ENCODE measurements around the gene TMEM255A.

TMEM255A gene

GRCh38 chrX:120223374-120223773 is 87.9 kb downstream of the TMEM255A start:
- no peaks in the 10 kb centered on the region for H3K36me3 Mint-ChIP-seq (ENCODE audit: low read depth)
- no peak overlapping the region for H3K4me3 Mint-ChIP-seq
- no peaks in the 10 kb centered on the region for H3K27me3 Mint-ChIP-seq
- no peaks in the 10 kb centered on the region for H3K9me3 Mint-ChIP-seq
- H3K4me1 Mint-ChIP-seq (ENCODE audit: low read depth) = peaks cover 3% of the 10 kb centered on the region
- H3K27ac Mint-ChIP-seq = no peak overlapping the region

DNA sequence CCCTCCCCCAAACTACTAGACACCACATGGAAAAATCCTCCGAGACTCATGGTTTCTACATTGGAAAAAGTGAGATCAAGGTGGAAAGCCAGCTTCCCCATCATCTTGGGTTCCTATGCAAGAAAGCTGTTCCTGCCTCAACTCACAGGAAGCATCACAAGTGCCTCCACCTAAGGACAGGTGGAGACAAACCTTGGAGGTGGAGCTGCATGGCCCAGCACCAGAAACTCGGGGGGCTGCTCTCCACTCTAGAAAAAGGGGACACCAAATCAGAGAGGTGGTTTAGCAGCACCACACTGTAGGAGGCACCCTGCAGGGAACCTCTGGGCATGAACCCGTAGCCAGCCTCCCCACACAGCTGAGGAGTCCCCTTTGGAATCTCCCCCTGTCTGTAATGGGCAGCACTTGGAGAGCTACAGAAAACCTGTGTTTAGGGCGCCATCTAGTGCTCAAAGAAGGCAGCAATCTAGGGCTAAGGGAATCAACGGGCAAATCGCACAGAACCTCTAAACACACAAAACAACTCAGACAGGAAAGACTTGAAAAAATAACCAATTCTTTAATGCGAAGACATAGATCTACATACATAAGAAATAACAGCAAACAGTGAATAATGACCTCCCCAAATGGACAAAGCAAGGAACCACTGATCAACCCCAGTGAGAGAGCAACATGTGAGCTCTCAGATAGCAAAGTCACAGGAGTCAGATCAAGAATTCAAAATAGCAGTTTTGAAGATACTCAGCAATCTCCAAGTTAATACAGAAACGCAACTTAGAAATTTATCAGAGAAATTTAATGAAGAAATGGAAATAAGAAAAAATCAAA is 97.6 kb downstream of the TMEM255A start:
- H3K36me3 Mint-ChIP-seq (ENCODE audit: low read depth) = no peaks in the 10 kb centered on the region
- no peak overlapping the region for H3K27ac Mint-ChIP-seq
- H3K4me1 Mint-ChIP-seq (ENCODE audit: low read depth) = peaks cover 10% of the 10 kb centered on the region
- no peak overlapping the region for H3K4me3 Mint-ChIP-seq
- H3K27me3 Mint-ChIP-seq = no peaks in the 10 kb centered on the region
- H3K9me3 Mint-ChIP-seq = no peaks in the 10 kb centered on the region

All from stimulated activated naive CD8-positive, alpha-beta T cell treated with anti-CD3 and anti-CD28 coated beads, Interleukin-15, Interleukin-2, amounts not matched to agents 100 ng/mL and 50 ng/mL, for 24 hours (primary cell).